GM10248 (cell line): Measurements from ENCODE around the gene FGF14.
A peak's percentile ranks its signal among the peaks of the same experiment; 100 is the strongest.

Experiments
- CTCF ChIA-PET: fragments of 300-600 bp; sonication (Branson Sonifier 250); formaldehyde crosslinking; extraction: SDS; loops from one replicate; lab custom pipeline; 2021; ENCODE audit warnings: antibody characterized with exemption; lab: Yijun Ruan, JAX
- POLR2A ChIA-PET: fragments of 350-650 bp; sonication (Branson Sonifier 250); formaldehyde crosslinking; extraction: SDS; loops from one replicate; lab custom pipeline; 2020; ENCODE audit warnings: antibody characterized with exemption; lab: Yijun Ruan, JAX
- DNase-seq: peaks from one replicate; pipeline ENCODE4 v3.0.0; 2012; ENCODE audit errors: extremely low spot score
- CTCF ChIP-seq: IDR thresholded peaks from 2 replicates; pipeline ENCODE4 v1.5.1; 2012; ENCODE audit warnings: mild to moderate bottlenecking, low read depth; ENCODE audit errors: extremely low read depth, missing control alignments, control extremely low read depth

The FGF14 gene

DNA sequence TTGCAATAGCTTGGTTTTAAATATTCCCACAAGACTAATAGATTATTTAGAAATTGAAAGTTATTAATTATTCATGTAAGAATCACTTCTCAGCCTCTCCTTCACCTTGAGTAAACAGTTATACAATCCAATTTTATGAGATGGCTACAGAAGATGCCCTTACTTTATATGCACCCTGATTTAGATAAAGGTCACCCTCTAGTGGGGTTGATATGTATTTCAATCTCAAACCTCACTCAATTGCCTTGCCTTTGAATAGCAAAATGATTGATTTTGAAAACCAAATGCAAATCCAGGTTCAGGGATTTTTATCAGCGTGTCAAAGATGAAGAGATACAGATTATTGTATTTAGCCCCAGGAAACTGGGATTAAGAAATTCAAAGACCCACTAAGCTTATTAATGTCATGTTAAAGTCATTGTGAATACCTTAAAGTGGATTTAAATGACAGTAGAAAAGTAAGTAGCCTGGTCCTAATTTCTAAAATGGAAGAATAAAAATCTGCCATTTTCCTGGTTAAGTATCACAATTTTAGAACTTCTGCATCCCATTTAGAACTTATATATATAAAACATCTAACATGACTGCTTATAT is 644.3 kb downstream of the FGF14 start:
- ChIA-PET POLR2A (no interaction called here), CTCF (interaction anchor here (0.8 to 2.8 kb wide), 12 partner anchors 10 to 613 kb away, joined by 3 to 13 read pairs (median 4); no protein-coding TSS in a partner anchor)
- peak; percentile 18 for DNase-seq
- peak; percentile 35 for TF ChIP-seq CTCF

GRCh38 chr13:101755228-101755887 is 646.5 kb downstream of the FGF14 start:
- no peak for TF ChIP-seq CTCF
- ChIA-PET CTCF (interaction anchor here (1.2 to 1.9 kb wide), 3 partner anchors 9 to 241 kb away, joined by 4 read pairs; no protein-coding TSS in a partner anchor), POLR2A (no interaction called here)
- no peak for DNase-seq

DNA sequence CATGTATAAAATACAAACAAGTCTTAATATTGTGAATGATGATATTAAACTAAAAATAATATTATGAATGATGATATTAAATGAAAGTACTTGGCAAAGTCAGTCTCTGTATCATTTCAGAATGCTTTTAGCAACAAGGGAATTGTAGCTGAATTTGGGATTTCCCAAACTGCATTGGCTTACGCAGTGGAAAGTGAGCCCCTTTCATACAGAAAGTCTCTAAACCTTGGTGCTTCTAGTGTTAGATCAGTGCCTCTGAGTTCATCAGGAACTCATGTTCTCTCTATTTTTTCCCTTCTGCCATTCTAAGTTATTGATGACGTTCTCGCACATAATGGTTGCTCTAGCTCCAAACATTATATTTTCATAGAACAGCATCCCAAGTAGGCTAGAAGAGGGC is 649.4 kb downstream of the FGF14 start:
- TF ChIP-seq CTCF, result no peak
- DNase-seq, result no peak
- CTCF ChIA-PET, result no interaction called here
- POLR2A ChIA-PET, result no interaction called here

DNA sequence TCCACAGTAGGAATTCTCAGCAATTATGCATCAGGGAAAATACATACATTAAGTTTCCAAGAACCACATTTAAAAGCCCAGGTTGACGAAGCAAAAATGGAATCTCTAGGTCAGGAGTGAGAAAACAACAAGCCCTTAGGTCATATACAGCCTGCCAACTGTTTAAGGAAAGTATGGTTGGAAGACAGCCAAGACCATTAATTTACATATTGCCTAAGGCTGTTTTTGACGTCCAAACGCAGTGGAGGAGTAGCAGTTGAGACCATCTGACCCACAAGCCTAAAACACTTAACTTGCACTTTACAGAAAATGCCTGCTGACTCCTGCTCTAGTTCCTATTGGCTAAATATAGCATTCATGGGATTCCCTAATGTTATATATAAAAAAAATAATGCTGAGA is 650.4 kb downstream of the FGF14 start:
- no peak for DNase-seq
- ChIA-PET CTCF (no interaction called here), POLR2A (no interaction called here)
- no peak for TF ChIP-seq CTCF

GRCh38 chr13:101749584-101749983 is 652.3 kb downstream of the FGF14 start:
- DNase-seq, result no peak
- ChIA-PET CTCF (no interaction called here), POLR2A (no interaction called here)
- TF ChIP-seq CTCF, result no peak

GRCh38 chr13:101747039-101747438 is 654.8 kb downstream of the FGF14 start:
- DNase-seq, result no peak
- ChIA-PET POLR2A (no interaction called here), CTCF (interaction anchor here (0.7 to 1.3 kb wide), 3 partner anchors 10 to 602 kb away, joined by 3 to 5 read pairs (median 3); no protein-coding TSS in a partner anchor)
- no peak for TF ChIP-seq CTCF
